SU-DHL-6 (cell line): ENCODE measurements around the gene TGM1.

Source experiments
- H2AFZ ChIP-seq: fragments of 200-600 bp; sonication (generic); 2 replicates; pipeline ENCODE4 v1.6.1; 2014; ENCODE audit warnings: low read depth, mild to moderate bottlenecking, moderate library complexity, mixed read lengths, antibody characterized with exemption, low read length; ENCODE audit not compliant: severe bottlenecking
- H3F3A ChIP-seq: fragments of 200-600 bp; shearing (Covaris generic); 2 replicates; pipeline ENCODE4 v1.6.0; 2016; ENCODE audit warnings: antibody characterized with exemption, mild to moderate bottlenecking; ENCODE audit not compliant: insufficient read depth
- H3K27ac ChIP-seq: fragments of 200-600 bp; sonication (generic); 2 replicates; pipeline ENCODE4 v1.5.1; 2016; ENCODE audit warnings: low read depth, mild to moderate bottlenecking, low read length, moderate library complexity, mixed read lengths
- H3K27me3 ChIP-seq: fragments of 200-600 bp; sonication (generic), shearing (Covaris generic); 2 replicates; pipeline ENCODE4 v1.6.0; 2014; ENCODE audit warnings: mild to moderate bottlenecking, low read length
- H3K36me3 ChIP-seq: fragments of 200-600 bp; sonication (generic); 2 replicates; pipeline ENCODE4 v1.6.1; 2014; ENCODE audit warnings: mild to moderate bottlenecking, low read length, mixed read lengths
- H3K4me2 ChIP-seq: fragments of 300-600, 200-600 bp; shearing (Covaris generic), sonication (generic); 2 replicates; pipeline ENCODE4 v1.6.0; 2014; ENCODE audit warnings: low read length, low read depth, mild to moderate bottlenecking; ENCODE audit not compliant: poor library complexity, severe bottlenecking
- H3K4me3 ChIP-seq: fragments of 200-600 bp; sonication (generic); 2 replicates; pipeline ENCODE4 v1.5.1; 2014; ENCODE audit warnings: antibody characterized with exemption, low read length, mild to moderate bottlenecking, mixed read lengths; ENCODE audit not compliant: insufficient read depth, poor library complexity, severe bottlenecking
- H3K79me2 ChIP-seq: fragments of 200-600 bp; sonication (generic); 2 replicates; pipeline ENCODE4 v1.6.1; 2014; ENCODE audit warnings: mild to moderate bottlenecking, low read length, moderate library complexity; ENCODE audit not compliant: insufficient read depth
- H3K9ac ChIP-seq: fragments of 200-600 bp; sonication (generic); 2 replicates; pipeline ENCODE4 v1.7.0; 2014; ENCODE audit warnings: mild to moderate bottlenecking, low read length
- H3K9me2 ChIP-seq: fragments of 200-600 bp; sonication (generic); replicated peaks from 2 replicates; pipeline ENCODE4 v1.6.1; 2014; ENCODE audit warnings: low read length; ENCODE audit not compliant: insufficient read depth
- H3K9me3 ChIP-seq: fragments of 200-600 bp; sonication (generic); 2 replicates; pipeline ENCODE4 v1.6.1; 2014; ENCODE audit warnings: low read length, mixed read lengths; ENCODE audit not compliant: insufficient read depth
- H4K20me1 ChIP-seq: fragments of 200-600 bp; sonication (generic); 2 replicates; pipeline ENCODE4 v1.6.1; 2014; ENCODE audit warnings: low read depth, mild to moderate bottlenecking, antibody characterized with exemption, low read length, moderate library complexity, mixed read lengths
- EZH2phosphoT487 ChIP-seq: fragments of 200-600 bp; sonication (generic), shearing (Covaris generic); conservative IDR thresholded peaks from 2 replicates; pipeline ENCODE4 v1.6.1; 2018; ENCODE audit warnings: mild to moderate bottlenecking, antibody characterized with exemption, low read length, moderate library complexity, mixed read lengths
- TF ChIP-seq, protein P1 (sequence below): fragments of 200-600 bp; sonication (generic); IDR thresholded peaks from one replicate; pipeline ENCODE4 v1.5.1; 2017; ENCODE audit warnings: antibody characterized with exemption, mild to moderate bottlenecking, low read length, moderate library complexity; ENCODE audit not compliant: insufficient read depth, poor library complexity, severe bottlenecking

The TGM1 gene

DNA sequence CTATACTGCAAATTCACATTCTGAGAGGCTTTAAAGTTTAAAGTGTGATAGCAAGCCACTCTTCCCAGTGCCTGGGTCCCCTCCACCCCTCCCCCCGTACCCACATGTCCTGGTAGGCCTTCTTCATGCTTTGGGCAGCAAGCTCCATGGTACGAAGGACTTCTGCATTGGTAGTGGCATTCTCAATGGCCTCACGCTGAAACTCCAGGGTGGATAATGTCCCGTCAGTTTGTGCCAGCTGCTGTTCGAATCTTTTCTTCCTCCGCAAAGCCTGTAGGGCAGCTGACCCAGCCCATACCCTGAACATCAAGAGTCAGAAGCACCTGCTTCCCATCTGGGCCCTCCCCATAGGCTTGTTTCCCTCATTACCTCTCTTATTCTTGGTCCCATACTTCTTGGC is 51.7 kb downstream of the TGM1 start:
- no peak overlapping the region for H2AFZ ChIP-seq
- peaks cover 18% of the 10 kb centered on the region for H3F3A ChIP-seq
- H3K36me3 ChIP-seq, result no peaks in the 10 kb centered on the region
- H3K27me3 ChIP-seq, result no peaks in the 10 kb centered on the region
- no peaks in the 10 kb centered on the region for H3K79me2 ChIP-seq
- H3K4me2 ChIP-seq, result peak overlapping the region; percentile 45
- no peaks in the 10 kb centered on the region for H3K9me2 ChIP-seq
- TF ChIP-seq, protein P1, sequence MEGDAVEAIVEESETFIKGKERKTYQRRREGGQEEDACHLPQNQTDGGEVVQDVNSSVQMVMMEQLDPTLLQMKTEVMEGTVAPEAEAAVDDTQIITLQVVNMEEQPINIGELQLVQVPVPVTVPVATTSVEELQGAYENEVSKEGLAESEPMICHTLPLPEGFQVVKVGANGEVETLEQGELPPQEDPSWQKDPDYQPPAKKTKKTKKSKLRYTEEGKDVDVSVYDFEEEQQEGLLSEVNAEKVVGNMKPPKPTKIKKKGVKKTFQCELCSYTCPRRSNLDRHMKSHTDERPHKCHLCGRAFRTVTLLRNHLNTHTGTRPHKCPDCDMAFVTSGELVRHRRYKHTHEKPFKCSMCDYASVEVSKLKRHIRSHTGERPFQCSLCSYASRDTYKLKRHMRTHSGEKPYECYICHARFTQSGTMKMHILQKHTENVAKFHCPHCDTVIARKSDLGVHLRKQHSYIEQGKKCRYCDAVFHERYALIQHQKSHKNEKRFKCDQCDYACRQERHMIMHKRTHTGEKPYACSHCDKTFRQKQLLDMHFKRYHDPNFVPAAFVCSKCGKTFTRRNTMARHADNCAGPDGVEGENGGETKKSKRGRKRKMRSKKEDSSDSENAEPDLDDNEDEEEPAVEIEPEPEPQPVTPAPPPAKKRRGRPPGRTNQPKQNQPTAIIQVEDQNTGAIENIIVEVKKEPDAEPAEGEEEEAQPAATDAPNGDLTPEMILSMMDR, result no peak
- no peak for TF ChIP-seq EZH2phosphoT487
- H3K9me3 ChIP-seq, result no peaks in the 10 kb centered on the region
- no peak overlapping the region for H3K4me3 ChIP-seq
- H3K9ac ChIP-seq, result no peak overlapping the region
- no peaks in the 10 kb centered on the region for H4K20me1 ChIP-seq
- H3K27ac ChIP-seq, result no peak overlapping the region

DNA sequence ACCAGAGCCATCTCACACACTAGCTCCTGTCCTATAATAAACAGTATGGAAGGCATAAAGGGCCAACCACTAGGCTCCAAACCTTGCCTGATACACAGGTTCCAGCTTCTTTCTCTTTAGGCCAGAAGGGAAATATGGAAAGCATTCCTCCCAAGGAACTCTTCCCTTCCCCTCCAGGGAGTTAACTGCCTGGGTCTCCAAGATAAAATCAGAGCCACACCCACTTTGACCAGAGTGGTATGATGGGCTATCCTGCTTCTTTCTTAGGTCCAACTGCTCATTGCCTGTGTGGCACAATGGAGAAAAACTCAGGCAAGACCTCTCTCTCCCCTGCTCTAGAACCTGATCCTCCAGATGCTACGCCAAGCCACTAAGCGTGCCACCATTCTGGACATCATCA is 55.4 kb downstream of the TGM1 start:
- Histone ChIP-seq H3K9ac (no peak overlapping the region), H2AFZ (no peak overlapping the region), H3K27ac (no peak overlapping the region), H3K79me2 (no peaks in the 10 kb centered on the region), H3K27me3 (no peaks in the 10 kb centered on the region), H3K9me3 (no peaks in the 10 kb centered on the region), H4K20me1 (no peaks in the 10 kb centered on the region), H3K9me2 (no peaks in the 10 kb centered on the region), H3K36me3 (no peaks in the 10 kb centered on the region), H3K4me3 (no peak overlapping the region), H3K4me2 (no peak overlapping the region), H3F3A (peaks cover 6% of the 10 kb centered on the region; the same call in 1 of the 2 replicates)
- no peak for TF ChIP-seq EZH2phosphoT487
- TF ChIP-seq, protein P1, result no peak

DNA sequence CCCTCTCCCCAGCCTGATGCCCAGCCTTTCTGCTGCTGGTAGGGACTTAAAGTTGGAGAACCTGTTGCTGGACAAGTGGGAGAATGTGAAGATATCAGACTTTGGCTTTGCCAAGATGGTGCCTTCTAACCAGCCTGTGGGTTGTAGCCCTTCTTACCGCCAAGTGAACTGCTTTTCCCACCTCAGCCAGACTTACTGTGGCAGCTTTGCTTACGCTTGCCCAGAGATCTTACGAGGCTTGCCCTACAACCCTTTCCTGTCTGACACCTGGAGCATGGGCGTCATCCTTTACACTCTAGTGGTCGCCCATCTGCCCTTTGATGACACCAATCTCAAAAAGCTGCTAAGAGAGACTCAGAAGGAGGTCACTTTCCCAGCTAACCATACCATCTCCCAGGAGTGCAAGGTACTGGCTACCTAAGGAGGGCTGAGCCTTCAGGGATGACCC is 55.8 kb downstream of the TGM1 start:
- TF ChIP-seq, protein P1, result no peak
- no peak for TF ChIP-seq EZH2phosphoT487
- H2AFZ ChIP-seq, result no peak overlapping the region
- H3K4me3 ChIP-seq, result no peak overlapping the region
- no peak overlapping the region for H3K4me2 ChIP-seq
- no peaks in the 10 kb centered on the region for H3K79me2 ChIP-seq
- H4K20me1 ChIP-seq, result no peaks in the 10 kb centered on the region
- no peak overlapping the region for H3K27ac ChIP-seq
- H3K27me3 ChIP-seq, result no peaks in the 10 kb centered on the region
- H3K36me3 ChIP-seq, result no peaks in the 10 kb centered on the region
- no peaks in the 10 kb centered on the region for H3K9me3 ChIP-seq
- H3F3A ChIP-seq, result peaks cover 6% of the 10 kb centered on the region; the same call in 1 of the 2 replicates
- no peaks in the 10 kb centered on the region for H3K9me2 ChIP-seq
- H3K9ac ChIP-seq, result no peak overlapping the region
